SK-N-SH (cell line): ENCODE results near the gene TPH1. TPM values are rescaled to one million over a fixed set of nuclear protein-coding genes. Genes with fewer than 3 reads are reported as not detected.

Experiments used
- CTCF ChIA-PET: fragments of 300-600, 350-600 bp; formaldehyde crosslinking; extraction: SDS; loops from one replicate; lab custom pipeline; 2021; lab: Yijun Ruan, JAX
- POLR2A ChIA-PET: fragments of 350-600 bp; sonication (Branson Sonifier 250); formaldehyde crosslinking; extraction: SDS; loops from one replicate; lab custom pipeline; 2020; ENCODE audit warnings: antibody characterized with exemption, inconsistent platforms; lab: Yijun Ruan, JAX
- DNase-seq: peaks from one replicate; pipeline ENCODE4 v3.0.0; 2012
- H2AFZ ChIP-seq: fragments of 200-600 bp; sonication (generic); 2 replicates; pipeline ENCODE4 v1.8.1; 2016; ENCODE audit warnings: antibody characterized with exemption, mild to moderate bottlenecking, low read depth
- H3F3A ChIP-seq: fragments of 200-600 bp; sonication (generic); replicated peaks from 2 replicates; pipeline ENCODE3; 2016; ENCODE audit warnings: antibody characterized with exemption, mild to moderate bottlenecking; ENCODE audit not compliant: insufficient read depth
- H3K27ac ChIP-seq, 2 experiments: fragments of 200-500 bp in 1 of 2; fragments of 200-600 bp in 1 of 2; sonication (Bioruptor generic) in 1 of 2; sonication (generic), shearing (Covaris generic) in 1 of 2; 2 replicates each; pipeline versions ENCODE4 v1.5.1 to v1.6.1; 2014 to 2016; ENCODE audit warnings: low read depth in 2 of 2, inconsistent platforms in 1 of 2, low read length in 1 of 2, mild to moderate bottlenecking in 1 of 2, mixed read lengths in 1 of 2
- H3K27me3 ChIP-seq: fragments of 200-600 bp; sonication (generic), shearing (Covaris generic); 2 replicates; pipeline ENCODE4 v1.6.1; 2016; ENCODE audit warnings: mixed run types; ENCODE audit not compliant: insufficient read depth
- H3K36me3 ChIP-seq, 2 experiments: fragments of 200-500 bp in 1 of 2; fragments of 200-600 bp in 1 of 2; sonication (Bioruptor generic) in 1 of 2; sonication (generic) in 1 of 2; replicated peaks in 1 of 2; 2 replicates each; pipeline versions ENCODE3 to v1.5.1; 2014 to 2016; ENCODE audit warnings: low read length in 1 of 2, mild to moderate bottlenecking in 1 of 2; ENCODE audit not compliant: insufficient read depth in 2 of 2, control insufficient read depth in 1 of 2
- H3K4me1 ChIP-seq, 2 experiments: fragments of 200-500 bp in 1 of 2; fragments of 200-600 bp in 1 of 2; sonication (Bioruptor generic) in 1 of 2; sonication (generic), shearing (Covaris generic) in 1 of 2; 2 replicates each; pipeline versions ENCODE4 v1.5.1 to v1.6.1; 2014 to 2016; ENCODE audit warnings: low read depth in 1 of 2, low read length in 1 of 2, mixed run types in 1 of 2; ENCODE audit not compliant: insufficient read depth in 2 of 2, control insufficient read depth in 1 of 2
- H3K4me2 ChIP-seq: fragments of 200-600 bp; sonication (generic), shearing (Covaris generic); 2 replicates; pipeline ENCODE4 v1.6.1; 2017; ENCODE audit warnings: mixed run types
- H3K4me3 ChIP-seq, 2 experiments: fragments of 200-500 bp in 1 of 2; fragments of 200-600 bp in 1 of 2; sonication (Bioruptor generic) in 1 of 2; sonication (generic), shearing (Covaris generic) in 1 of 2; 2 replicates each; pipeline versions ENCODE4 v1.5.1 to v1.8.1; 2014 to 2016; ENCODE audit warnings: low read depth in 2 of 2, inconsistent platforms in 1 of 2, low read length in 1 of 2, mild to moderate bottlenecking in 1 of 2, mixed read lengths in 1 of 2, moderate library complexity in 1 of 2
- H3K79me2 ChIP-seq: fragments of 200-600 bp; sonication (generic); 2 replicates; pipeline ENCODE4 v1.8.1; 2017; ENCODE audit warnings: mild to moderate bottlenecking; ENCODE audit not compliant: insufficient read depth
- H3K9ac ChIP-seq: fragments of 200-600 bp; sonication (generic); 2 replicates; pipeline ENCODE4 v1.6.1; 2017; ENCODE audit warnings: mixed run types
- H3K9me2 ChIP-seq: fragments of 200-600 bp; sonication (generic); 2 replicates; pipeline ENCODE4 v1.6.1; 2017; ENCODE audit warnings: mixed run types
- H3K9me3 ChIP-seq: fragments of 200-600 bp; sonication (generic); 2 replicates; pipeline ENCODE4 v1.6.1; 2017; ENCODE audit warnings: mixed run types, mild to moderate bottlenecking, moderate library complexity
- H4K20me1 ChIP-seq: fragments of 200-600 bp; sonication (generic); 2 replicates; pipeline ENCODE4 v1.6.1; 2017; ENCODE audit warnings: mild to moderate bottlenecking, mixed run types; ENCODE audit not compliant: insufficient read depth
- CHD2 ChIP-seq: fragments of 150-350 bp; IDR thresholded peaks from 2 replicates; pipeline ENCODE4 v1.6.1; 2018; ENCODE audit warnings: low read length; ENCODE audit not compliant: partially characterized antibody
- EP300 ChIP-seq, 2 experiments: IDR thresholded peaks; 2 replicates each; pipeline versions ENCODE4 v1.4.0 to v1.6.1; 2012; ENCODE audit warnings: borderline replicate concordance in 1 of 2, low read depth in 1 of 2, low read length in 1 of 2
- FOSL2 ChIP-seq: IDR thresholded peaks from 2 replicates; pipeline ENCODE4 v1.4.0; 2012; ENCODE audit warnings: low read depth, mild to moderate bottlenecking, moderate library complexity, borderline replicate concordance
- JUND ChIP-seq: IDR thresholded peaks from 2 replicates; pipeline ENCODE4 v1.4.0; 2012
- MXI1 ChIP-seq: IDR thresholded peaks from 2 replicates; pipeline ENCODE4 v1.6.1; 2012; ENCODE audit warnings: mild to moderate bottlenecking, low read depth, low read length, improper control_type of control experiment
- NRF1 ChIP-seq: IDR thresholded peaks from 2 replicates; pipeline ENCODE4 v1.6.1; 2012; ENCODE audit warnings: low read depth, mild to moderate bottlenecking, low read length
- RCOR1 ChIP-seq: fragments of 150-350 bp; IDR thresholded peaks from 2 replicates; pipeline ENCODE4 v1.6.1; 2017; ENCODE audit warnings: antibody characterized with exemption, low read length
- SIN3A ChIP-seq: IDR thresholded peaks from 2 replicates; pipeline ENCODE4 v1.6.1; 2012; ENCODE audit warnings: low read depth, mild to moderate bottlenecking, low read length, moderate library complexity, borderline replicate concordance
- SMC3 ChIP-seq: IDR thresholded peaks from 2 replicates; pipeline ENCODE4 v1.6.1; 2012; ENCODE audit warnings: low read depth, low read length, improper control_type of control experiment
- USF1 ChIP-seq: IDR thresholded peaks from 2 replicates; pipeline ENCODE4 v1.4.0; 2012; ENCODE audit warnings: low read depth, borderline replicate concordance
- USF2 ChIP-seq: fragments of 150-350 bp; IDR thresholded peaks from 2 replicates; pipeline ENCODE4 v1.6.1; 2017; ENCODE audit warnings: antibody characterized with exemption, low read length, low read depth, borderline replicate concordance
- YY1 ChIP-seq: IDR thresholded peaks from 2 replicates; pipeline ENCODE4 v1.4.0; 2012; ENCODE audit warnings: low read depth, mild to moderate bottlenecking
- ZBTB33 ChIP-seq: IDR thresholded peaks from 2 replicates; pipeline ENCODE4 v1.4.0; 2012; ENCODE audit warnings: low read depth, borderline replicate concordance
- WGBS: methylation state at CpG from one replicate; pipeline ENCODE4 v1.1.6; 2017; ENCODE audit warnings: low lambda C conversion rate; 5-methylcytosine and 5-hydroxymethylcytosine counted together
- polyA plus RNA-seq, 3 experiments: library from polyadenylated mRNA; depleted of rRNA; stranded (reverse); fragments of >200 nt; gene quantifications; 2 replicates each; pipeline ENCODE4 v1.2.3, GENCODE V29; 2012
- TF ChIP-seq, protein P1 (sequence below): IDR thresholded peaks from 2 replicates; pipeline ENCODE4; 2012

TPH1 gene
- polyA plus RNA-seq, 1 of the 3 experiments (the other 2 are of a cell fraction): 0.03 TPM

- ChIA-PET POLR2A (no interaction called here), CTCF (no interaction called here)
- Histone ChIP-seq H3K9ac (no peak overlapping the region), H3K4me2 (no peak overlapping the region), H3K9me3 (no peaks in the 10 kb centered on the region), H3K9me2 (no peaks in the 10 kb centered on the region), H3K36me3 (no peaks in the 10 kb centered on the region), H3F3A (no peaks in the 10 kb centered on the region), H3K4me3 (no peak overlapping the region), H3K4me1 (no peaks in the 10 kb centered on the region), H3K27ac (no peak overlapping the region), H3K27me3 (no peaks in the 10 kb centered on the region; the same call in 1 of the 2 replicates), H2AFZ (no peak overlapping the region), H3K79me2 (no peaks in the 10 kb centered on the region), H4K20me1 (no peaks in the 10 kb centered on the region)
- 35% methylated on average over 2 of the region's 2 CpGs for WGBS
- no peak for DNase-seq
- TF ChIP-seq, protein P1, sequence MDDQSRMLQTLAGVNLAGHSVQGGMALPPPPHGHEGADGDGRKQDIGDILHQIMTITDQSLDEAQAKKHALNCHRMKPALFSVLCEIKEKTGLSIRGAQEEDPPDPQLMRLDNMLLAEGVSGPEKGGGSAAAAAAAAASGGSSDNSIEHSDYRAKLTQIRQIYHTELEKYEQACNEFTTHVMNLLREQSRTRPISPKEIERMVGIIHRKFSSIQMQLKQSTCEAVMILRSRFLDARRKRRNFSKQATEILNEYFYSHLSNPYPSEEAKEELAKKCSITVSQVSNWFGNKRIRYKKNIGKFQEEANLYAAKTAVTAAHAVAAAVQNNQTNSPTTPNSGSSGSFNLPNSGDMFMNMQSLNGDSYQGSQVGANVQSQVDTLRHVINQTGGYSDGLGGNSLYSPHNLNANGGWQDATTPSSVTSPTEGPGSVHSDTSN: no peak
- TF ChIP-seq MXI1: no peak
- TF ChIP-seq USF2: no peak
- no peak for TF ChIP-seq YY1
- no peak for TF ChIP-seq FOSL2
- TF ChIP-seq JUND: no peak
Observed at GRCh38 chr11:18061351-18061750, 15.3 kb upstream of the TPH1 start.

- H3K36me3 ChIP-seq: no peaks in the 10 kb centered on the region
- no peak overlapping the region for H3K4me3 ChIP-seq
- no peak overlapping the region for H3K9ac ChIP-seq
- H3K4me2 ChIP-seq: no peak overlapping the region
- no peaks in the 10 kb centered on the region; the same call in 1 of the 2 replicates for H3K27me3 ChIP-seq
- 70% methylated on average over 1 of the region's 1 CpG for WGBS
- H3F3A ChIP-seq: no peaks in the 10 kb centered on the region
- no peak overlapping the region for H2AFZ ChIP-seq
- H3K79me2 ChIP-seq: no peaks in the 10 kb centered on the region
- TF ChIP-seq USF1: no peak
- ChIA-PET CTCF (no interaction called here), POLR2A (no interaction called here)
- no peaks in the 10 kb centered on the region for H3K4me1 ChIP-seq
- H3K9me3 ChIP-seq: no peaks in the 10 kb centered on the region
- H3K9me2 ChIP-seq: no peaks in the 10 kb centered on the region
- DNase-seq: no peak
- H3K27ac ChIP-seq: no peak overlapping the region
- no peaks in the 10 kb centered on the region for H4K20me1 ChIP-seq
Observed at GRCh38 chr11:18056561-18057181, 10.6 kb upstream of the TPH1 start.

GRCh38 chr11:18054511-18055103 lies 8.5 kb upstream of the TPH1 start:
- Histone ChIP-seq H3K9ac (no peak overlapping the region), H3F3A (no peaks in the 10 kb centered on the region), H4K20me1 (no peaks in the 10 kb centered on the region), H3K4me2 (no peak overlapping the region), H3K27ac (no peak overlapping the region), H3K36me3 (no peaks in the 10 kb centered on the region), H3K27me3 (no peaks in the 10 kb centered on the region), H3K4me1 (no peaks in the 10 kb centered on the region), H3K79me2 (no peaks in the 10 kb centered on the region), H2AFZ (no peak overlapping the region), H3K9me2 (no peaks in the 10 kb centered on the region), H3K4me3 (no peak overlapping the region), H3K9me3 (no peaks in the 10 kb centered on the region)
- ChIA-PET CTCF (no interaction called here), POLR2A (no interaction called here)
- WGBS: 72% methylated on average over 10 of the region's 10 CpGs
- DNase-seq: no peak
- no peak for TF ChIP-seq EP300 (IDR thresholded peaks at IDR 0.05; ENCODE audit: borderline replicate concordance in 1 of 2, low read depth in 1 of 2, low read length in 1 of 2)
- no peak for TF ChIP-seq NRF1
- no peak for TF ChIP-seq SIN3A
- TF ChIP-seq SMC3: no peak
- TF ChIP-seq, protein P1: no peak
- TF ChIP-seq ZBTB33: no peak
- no peak for TF ChIP-seq JUND
- no peak for TF ChIP-seq RCOR1
- no peak for TF ChIP-seq CHD2
